NOMO-1 (cell line): Measurements from ENCODE around the gene FKBP7.
"Not testable (repeated sequence)": the region's sequence is repeated elsewhere in the genome, so short reads cannot be mapped to it uniquely, and the experiment has no call there.

Experiments
- DNase-seq, 2 experiments: peaks; one replicate each; lab custom pipeline; 2025; ENCODE audit not compliant: unreplicated experiment in 2 of 2; lab: John Stamatoyannopoulos, UW

Gene FKBP7

DNA sequence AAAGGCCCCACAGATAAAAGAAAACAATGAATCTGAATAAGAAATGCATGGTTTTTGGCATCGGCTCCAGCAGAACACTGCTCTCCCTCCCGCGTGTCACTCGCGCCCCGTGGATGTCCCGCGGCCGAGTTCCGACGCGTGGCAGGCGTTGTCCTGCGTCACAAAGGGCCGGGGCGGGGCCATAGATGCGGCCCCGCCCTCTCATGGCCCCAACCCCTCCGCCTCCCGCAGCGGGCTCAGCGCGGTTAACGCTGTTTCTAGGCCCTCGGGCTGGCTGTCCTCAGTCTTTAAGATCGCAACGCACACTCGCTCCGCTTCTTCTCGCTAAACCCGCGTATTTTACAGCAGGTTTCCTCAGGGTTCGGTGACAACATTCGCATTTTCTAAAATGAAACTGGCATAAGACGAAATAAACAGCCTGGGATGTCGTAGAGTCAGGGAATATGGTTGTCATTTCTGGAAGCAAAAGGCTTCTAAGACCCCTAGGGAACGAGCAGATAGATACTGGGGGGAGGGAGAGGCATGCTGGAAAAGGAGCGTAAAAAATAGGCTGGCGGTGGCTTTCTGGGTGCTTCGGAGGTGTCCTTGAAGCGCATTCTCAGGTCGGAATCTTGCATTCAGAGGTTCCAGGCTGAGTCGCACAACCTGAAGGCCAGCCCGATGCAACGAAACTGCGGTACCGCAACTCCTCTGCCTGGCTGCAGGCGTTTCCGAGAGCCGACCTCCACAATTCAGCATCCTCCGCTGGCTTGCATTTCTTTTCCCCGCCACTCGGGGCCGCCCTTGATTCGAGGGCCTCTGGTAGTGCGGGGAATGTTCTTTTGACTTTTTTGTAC, at the start of gene FKBP7:
FKBP7 (minus strand) TSS at position 162 of the 836 bp plus-strand sequence; CDS start at position 61, 101 bp downstream.
- DNase-seq, result peak; percentile 52 to 75

GRCh38 chr2:178527592-178527991, 49.2 kb upstream of the FKBP7 start:
- DNase-seq, result no peak

GRCh38 chr2:178526256-178526655, 47.9 kb upstream of the FKBP7 start:
- no peak for DNase-seq

- DNase-seq, result not testable (repeated sequence)
These were observed 47.1 kb upstream of the FKBP7 start for GRCh38 chr2:178525460-178525859.

GRCh38 chr2:178525010-178525409, 46.6 kb upstream of the FKBP7 start:
- DNase-seq, result not testable (repeated sequence)

- peak in 1 of 2 experiments; percentile 14 for DNase-seq
These were observed 45.3 kb upstream of the FKBP7 start for GRCh38 chr2:178523596-178524134.

DNA sequence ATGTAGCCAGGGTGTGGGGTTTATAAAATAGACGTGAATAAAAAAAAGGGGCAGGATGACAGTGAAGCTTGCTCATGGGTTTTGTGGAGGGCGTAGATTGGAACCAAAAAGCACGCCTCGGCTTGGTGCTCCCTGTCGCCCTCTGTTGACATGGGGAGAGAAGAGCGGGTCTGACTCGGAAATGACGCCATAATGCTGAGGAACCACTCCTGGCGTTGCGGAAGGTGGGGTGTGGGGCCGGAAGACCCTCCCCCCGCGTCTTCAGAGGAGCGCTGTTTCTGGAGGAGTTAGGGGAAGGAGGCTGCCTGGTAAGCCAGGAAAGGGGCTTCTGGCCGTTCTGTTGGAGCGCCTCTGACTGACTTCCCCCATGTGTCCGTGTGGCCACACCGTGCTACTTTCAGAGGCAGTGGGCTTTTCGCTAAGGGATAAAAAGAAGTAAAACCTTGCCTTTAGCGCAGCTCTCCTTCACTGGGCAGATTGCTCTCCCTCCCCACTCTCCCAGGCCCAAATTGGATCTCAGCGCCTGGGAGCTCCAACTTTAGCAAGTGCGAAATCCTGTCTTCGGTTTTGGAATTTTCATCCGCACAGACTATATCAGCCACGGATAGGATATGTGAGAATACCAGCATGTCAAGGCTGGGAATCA, 44.7 kb upstream of the FKBP7 start:
- peak; percentile 93 to 94 for DNase-seq

DNA sequence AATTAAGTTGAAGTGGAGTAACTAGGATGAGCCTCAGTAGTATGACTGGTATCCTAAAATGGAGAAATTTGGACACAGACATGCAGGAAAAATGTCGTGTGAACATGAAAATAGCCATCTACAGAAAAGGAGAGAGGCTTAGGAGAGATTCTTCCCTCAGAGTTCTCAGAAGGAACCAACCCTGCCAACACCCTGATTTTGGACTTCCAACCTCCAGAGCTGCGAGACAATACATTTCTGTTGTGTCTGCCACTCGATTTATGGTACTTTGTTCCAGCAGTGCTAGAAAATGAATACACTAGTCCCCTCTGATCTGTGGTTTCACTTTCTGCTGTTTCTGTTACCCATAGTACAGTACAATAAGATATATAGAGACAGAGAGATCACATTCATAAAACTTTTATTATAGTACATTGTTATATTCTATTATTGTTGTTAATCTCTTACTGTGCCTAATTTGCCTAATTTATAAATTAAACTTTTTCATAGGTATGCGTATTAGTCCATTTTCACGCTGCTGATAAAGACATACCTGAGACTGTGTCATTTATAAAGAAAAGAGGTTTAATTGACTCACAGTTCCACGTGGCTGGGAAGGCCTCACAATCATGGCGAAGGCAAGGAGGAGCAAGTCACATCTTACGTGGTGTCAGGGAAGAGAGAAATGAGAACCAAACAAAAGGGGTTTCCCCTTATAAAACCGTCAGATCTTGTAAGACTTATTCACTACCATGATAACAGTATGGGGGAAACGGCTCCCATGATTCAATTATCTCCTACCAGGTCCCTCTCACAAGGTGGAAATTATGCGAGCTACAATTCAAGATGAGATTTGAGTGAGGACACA, 43.1 kb upstream of the FKBP7 start:
- no peak for DNase-seq

- DNase-seq, result no peak
These were observed 39.1 kb upstream of the FKBP7 start for GRCh38 chr2:178517496-178517895.

- no peak for DNase-seq
These were observed 36.3 kb upstream of the FKBP7 start for GRCh38 chr2:178514664-178515063.

GRCh38 chr2:178513876-178514275, 35.5 kb upstream of the FKBP7 start:
- DNase-seq, result no peak

GRCh38 chr2:178512484-178512883, 34.1 kb upstream of the FKBP7 start:
- no peak for DNase-seq

- DNase-seq, result no peak
These were observed 32.0 kb upstream of the FKBP7 start for GRCh38 chr2:178510384-178510783.

GRCh38 chr2:178508646-178509045, 30.2 kb upstream of the FKBP7 start:
- DNase-seq, result no peak

DNA sequence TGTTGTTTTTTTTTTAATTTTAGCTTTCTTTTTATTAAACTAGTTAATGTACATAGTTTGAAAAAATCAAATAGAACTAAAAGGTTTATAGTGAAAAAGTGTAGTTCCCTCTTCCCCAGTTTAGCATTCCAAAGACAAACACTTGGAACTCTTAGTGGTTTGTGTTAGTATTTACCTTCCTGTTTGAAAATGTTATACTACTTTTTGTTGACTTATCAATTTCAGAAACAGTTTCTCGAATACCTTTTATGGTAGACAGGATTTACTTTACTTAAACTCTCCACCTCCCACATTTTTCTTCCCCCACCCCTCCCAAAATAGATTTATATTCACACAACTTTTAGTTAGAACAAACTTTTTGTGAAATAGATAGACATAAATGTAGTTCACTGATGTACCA, 28.5 kb upstream of the FKBP7 start:
- DNase-seq, result no peak

GRCh38 chr2:178506524-178506923, 28.1 kb upstream of the FKBP7 start:
- no peak for DNase-seq

GRCh38 chr2:178506101-178506500, 27.7 kb upstream of the FKBP7 start:
- no peak for DNase-seq

DNA sequence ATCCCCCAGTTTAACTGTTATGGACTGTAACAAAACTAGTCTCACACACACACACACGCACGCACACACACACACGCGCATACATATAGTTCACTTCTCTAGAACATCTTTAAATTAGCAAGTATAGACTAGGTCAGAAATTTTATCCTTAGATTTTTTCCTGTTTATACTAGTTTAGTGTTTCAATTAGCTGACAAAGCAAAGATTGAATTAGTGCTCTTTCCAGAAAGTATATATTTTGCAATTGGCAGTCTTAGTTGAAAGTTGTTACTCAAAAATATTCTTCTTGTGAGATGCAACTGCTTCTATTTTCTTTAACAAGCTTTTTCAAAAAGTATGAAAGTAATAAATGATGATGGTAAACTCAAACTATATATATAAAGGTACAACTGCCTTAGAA, 24.4 kb upstream of the FKBP7 start:
- DNase-seq, result no peak

GRCh38 chr2:178499640-178500039, 21.2 kb upstream of the FKBP7 start:
- no peak for DNase-seq

DNA sequence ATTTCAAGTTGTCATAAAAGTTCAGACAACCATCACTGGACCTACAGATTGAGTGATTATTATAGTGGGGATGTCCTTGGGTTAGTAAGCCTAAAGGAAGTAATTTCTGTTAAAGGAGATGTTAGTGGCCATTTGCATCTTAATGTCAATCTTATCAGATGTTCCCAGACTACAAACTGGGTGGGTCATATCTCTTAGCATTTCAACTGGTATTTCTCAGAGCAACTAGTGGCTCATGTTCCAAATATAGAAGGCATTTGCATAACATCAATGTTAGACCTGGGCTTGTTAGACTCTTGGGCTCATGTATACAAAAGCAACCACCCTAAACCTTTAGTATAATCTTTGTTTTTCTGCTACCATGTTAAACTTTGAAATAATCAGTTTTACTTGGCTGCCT, 19.7 kb upstream of the FKBP7 start:
- no peak for DNase-seq

GRCh38 chr2:178496049-178496448, 17.6 kb upstream of the FKBP7 start:
- no peak for DNase-seq
